ENCODE measurements around the gene ZC3H6. TPM values are rescaled to one million over a fixed set of nuclear protein-coding genes. Genes with fewer than 3 reads are reported as not detected.

Gene ZC3H6, protein sequence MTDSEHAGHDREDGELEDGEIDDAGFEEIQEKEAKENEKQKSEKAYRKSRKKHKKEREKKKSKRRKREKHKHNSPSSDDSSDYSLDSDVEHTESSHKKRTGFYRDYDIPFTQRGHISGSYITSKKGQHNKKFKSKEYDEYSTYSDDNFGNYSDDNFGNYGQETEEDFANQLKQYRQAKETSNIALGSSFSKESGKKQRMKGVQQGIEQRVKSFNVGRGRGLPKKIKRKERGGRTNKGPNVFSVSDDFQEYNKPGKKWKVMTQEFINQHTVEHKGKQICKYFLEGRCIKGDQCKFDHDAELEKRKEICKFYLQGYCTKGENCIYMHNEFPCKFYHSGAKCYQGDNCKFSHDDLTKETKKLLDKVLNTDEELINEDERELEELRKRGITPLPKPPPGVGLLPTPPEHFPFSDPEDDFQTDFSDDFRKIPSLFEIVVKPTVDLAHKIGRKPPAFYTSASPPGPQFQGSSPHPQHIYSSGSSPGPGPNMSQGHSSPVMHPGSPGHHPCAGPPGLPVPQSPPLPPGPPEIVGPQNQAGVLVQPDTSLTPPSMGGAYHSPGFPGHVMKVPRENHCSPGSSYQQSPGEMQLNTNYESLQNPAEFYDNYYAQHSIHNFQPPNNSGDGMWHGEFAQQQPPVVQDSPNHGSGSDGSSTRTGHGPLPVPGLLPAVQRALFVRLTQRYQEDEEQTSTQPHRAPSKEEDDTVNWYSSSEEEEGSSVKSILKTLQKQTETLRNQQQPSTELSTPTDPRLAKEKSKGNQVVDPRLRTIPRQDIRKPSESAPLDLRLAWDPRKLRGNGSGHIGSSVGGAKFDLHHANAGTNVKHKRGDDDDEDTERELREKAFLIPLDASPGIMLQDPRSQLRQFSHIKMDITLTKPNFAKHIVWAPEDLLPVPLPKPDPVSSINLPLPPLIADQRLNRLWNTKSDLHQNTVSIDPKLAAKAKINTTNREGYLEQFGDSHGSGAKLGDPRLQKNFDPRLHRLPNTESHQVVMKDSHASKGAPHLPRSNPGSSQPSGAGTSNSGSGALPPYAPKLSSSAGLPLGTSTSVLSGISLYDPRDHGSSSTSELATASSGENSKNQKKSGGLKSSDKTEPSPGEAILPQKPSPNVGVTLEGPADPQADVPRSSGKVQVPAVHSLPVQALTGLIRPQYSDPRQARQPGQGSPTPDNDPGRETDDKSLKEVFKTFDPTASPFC
- total RNA-seq (2022) (16.9 and 18.6 TPM in 2 replicates), Bru-seq, nascent RNA (percentile 75 among the genes with signal in this experiment), BruChase-seq, experiment 1, labeled RNA remaining after a 6-hour chase (percentile 91 among the genes with signal in this experiment), BruChase-seq, experiment 2, labeled RNA remaining after a 2-hour chase (percentile 88 among the genes with signal in this experiment)
- long read RNA-seq, full-length matches to known transcripts: 6 of 14 reads
- long read RNA-seq, partial matches to known transcripts: 0 of 14 reads
- long read RNA-seq, other reads (novel, unspliced or antisense): 8 of 14 reads

DNA sequence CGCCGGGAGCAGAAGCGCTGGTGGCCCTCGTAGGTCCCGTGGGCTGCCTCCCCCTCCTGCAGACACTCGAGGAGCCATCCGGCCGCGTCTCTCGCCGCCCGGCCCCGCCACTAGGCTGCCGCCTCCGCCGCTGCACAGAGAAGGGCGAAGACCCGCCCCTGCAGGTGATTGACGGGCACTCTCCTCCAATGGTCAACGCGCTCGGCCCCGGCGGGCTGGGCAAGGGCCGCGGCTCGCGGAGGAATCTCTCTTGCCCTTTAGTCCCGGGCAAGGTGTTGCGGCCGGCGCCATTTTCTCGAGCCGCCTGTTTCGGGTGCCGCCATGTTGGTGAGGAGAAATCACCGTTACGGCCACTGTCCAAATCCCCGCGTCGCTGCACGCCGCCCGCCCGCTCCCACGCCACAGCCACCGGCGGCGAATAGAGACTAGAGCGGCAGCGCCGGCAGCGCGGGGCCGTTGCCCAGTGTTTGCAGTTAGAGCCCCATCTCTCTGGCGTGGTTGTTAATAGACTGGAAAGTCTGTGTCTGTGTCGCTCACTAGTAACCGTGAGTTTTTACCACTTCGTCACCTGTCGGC is at the start of gene ZC3H6:
ZC3H6 (plus strand) TSS at position 287 of the 576 bp plus-strand sequence. CDS start 398 bp downstream, outside the sequence.
- TF ChIP-seq, protein P1, sequence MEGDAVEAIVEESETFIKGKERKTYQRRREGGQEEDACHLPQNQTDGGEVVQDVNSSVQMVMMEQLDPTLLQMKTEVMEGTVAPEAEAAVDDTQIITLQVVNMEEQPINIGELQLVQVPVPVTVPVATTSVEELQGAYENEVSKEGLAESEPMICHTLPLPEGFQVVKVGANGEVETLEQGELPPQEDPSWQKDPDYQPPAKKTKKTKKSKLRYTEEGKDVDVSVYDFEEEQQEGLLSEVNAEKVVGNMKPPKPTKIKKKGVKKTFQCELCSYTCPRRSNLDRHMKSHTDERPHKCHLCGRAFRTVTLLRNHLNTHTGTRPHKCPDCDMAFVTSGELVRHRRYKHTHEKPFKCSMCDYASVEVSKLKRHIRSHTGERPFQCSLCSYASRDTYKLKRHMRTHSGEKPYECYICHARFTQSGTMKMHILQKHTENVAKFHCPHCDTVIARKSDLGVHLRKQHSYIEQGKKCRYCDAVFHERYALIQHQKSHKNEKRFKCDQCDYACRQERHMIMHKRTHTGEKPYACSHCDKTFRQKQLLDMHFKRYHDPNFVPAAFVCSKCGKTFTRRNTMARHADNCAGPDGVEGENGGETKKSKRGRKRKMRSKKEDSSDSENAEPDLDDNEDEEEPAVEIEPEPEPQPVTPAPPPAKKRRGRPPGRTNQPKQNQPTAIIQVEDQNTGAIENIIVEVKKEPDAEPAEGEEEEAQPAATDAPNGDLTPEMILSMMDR (IDR thresholded peaks at IDR 0.05; ENCODE audit: unreplicated experiment): peak; percentile 6
- intact Hi-C loops (cut with micrococcal nuclease): no loop called here
- peak; percentile 94 for DNase-seq (ENCODE audit: unreplicated experiment)
- no peaks in the 10 kb centered on the region for H3K4me1 Mint-ChIP-seq (ENCODE audit: insufficient read depth, unreplicated experiment)
- peaks cover 9% of the 10 kb centered on the region for H3K36me3 Mint-ChIP-seq (ENCODE audit: insufficient read depth, unreplicated experiment)
- no peaks in the 10 kb centered on the region for H3K27me3 Mint-ChIP-seq (ENCODE audit: insufficient read depth, unreplicated experiment)
- ChIA-PET POLR2A (interaction anchor here (0.6 to 1.9 kb wide), 11 partner anchors 11 to 370 kb away, joined by 3 to 28 read pairs (median 6); partner anchors contain the start of genes SLC20A1 and ZC3H8), CTCF (interaction anchor here (0.8 kb wide), 1 partner anchor 15 kb away, joined by 3 read pairs; no protein-coding TSS in a partner anchor)
- H3K9me3 Mint-ChIP-seq (ENCODE audit: unreplicated experiment): no peaks in the 10 kb centered on the region
- peak within 1 kb of the TSS; percentile 84 for H3K4me3 Mint-ChIP-seq (ENCODE audit: unreplicated experiment)
- BruUV-seq (replicated peaks): no TSS peak
- peak within 1 kb of the TSS; percentile 96 for H3K27ac Mint-ChIP-seq (ENCODE audit: low read depth, unreplicated experiment)

DNA sequence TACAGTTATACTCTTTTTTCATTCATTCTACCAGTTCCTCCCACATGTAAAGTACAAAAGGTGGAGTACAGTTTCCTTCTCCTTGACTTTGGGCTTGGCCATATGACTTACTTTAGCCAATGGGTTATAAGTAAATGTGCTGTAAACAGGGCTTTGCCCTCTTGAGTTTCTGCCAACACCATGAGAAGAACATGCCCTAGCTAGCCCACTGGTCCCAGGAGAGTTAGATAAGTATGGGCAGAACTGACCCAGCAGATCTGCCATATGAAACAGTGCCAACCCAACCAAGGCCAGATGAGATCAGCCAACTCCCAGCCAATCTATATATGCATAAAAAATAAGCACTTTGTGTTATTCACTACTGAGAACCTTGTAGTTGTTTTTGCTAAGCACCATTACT is 46.0 kb upstream of the ZC3H6 start:
- Mint-ChIP-seq H3K9me3 (ENCODE audit: unreplicated experiment) (no peaks in the 10 kb centered on the region), H3K27ac (ENCODE audit: low read depth, unreplicated experiment) (peak overlapping the region; percentile 70), H3K4me3 (ENCODE audit: unreplicated experiment) (no peak overlapping the region), H3K36me3 (ENCODE audit: insufficient read depth, unreplicated experiment) (peaks cover 31% of the 10 kb centered on the region), H3K4me1 (ENCODE audit: insufficient read depth, unreplicated experiment) (peaks cover 12% of the 10 kb centered on the region), H3K27me3 (ENCODE audit: insufficient read depth, unreplicated experiment) (no peaks in the 10 kb centered on the region)
- CTCF ChIA-PET: interaction anchor here (0.6 to 1.8 kb wide), 2 partner anchors 30 to 108 kb away, joined by 5 to 8 read pairs; no protein-coding TSS in a partner anchor
- BruUV-seq (replicated peaks): no TSS peak
- POLR2A ChIA-PET: interaction anchor here (0.5 to 2.2 kb wide), 8 partner anchors 12 to 174 kb away, joined by 3 to 12 read pairs (median 4); partner anchors contain the start of genes TMEM87B and ZC3H8
- TF ChIP-seq, protein P1 (IDR thresholded peaks at IDR 0.05; ENCODE audit: unreplicated experiment): no peak
- DNase-seq (ENCODE audit: unreplicated experiment): peak; percentile 96
- intact Hi-C loops (cut with micrococcal nuclease): no loop called here

DNA sequence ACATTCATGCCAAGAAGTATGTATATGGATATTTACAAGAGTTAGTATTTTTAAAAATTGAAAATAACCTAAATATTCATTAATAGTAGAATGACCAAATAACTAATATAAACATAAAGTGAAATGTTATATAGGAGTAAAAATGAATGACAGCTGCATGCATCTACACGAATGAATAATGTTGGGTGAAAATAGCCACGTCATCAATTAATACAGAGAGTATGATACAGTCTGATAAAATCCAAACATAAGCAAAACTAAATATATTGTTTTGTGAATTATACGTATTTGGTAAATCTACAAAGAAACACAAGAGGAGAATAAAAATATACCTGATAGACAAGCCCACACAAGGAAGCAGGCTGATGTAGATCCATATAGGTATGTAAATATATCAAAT is 45.0 kb upstream of the ZC3H6 start:
- H3K9me3 Mint-ChIP-seq (ENCODE audit: unreplicated experiment): no peaks in the 10 kb centered on the region
- ChIA-PET CTCF (no interaction called here), POLR2A (interaction anchor here (2.2 kb wide), 1 partner anchor 24 kb away, joined by 12 read pairs; the partner anchor contains the start of gene ZC3H8)
- no peak for DNase-seq (ENCODE audit: unreplicated experiment)
- H3K4me3 Mint-ChIP-seq (ENCODE audit: unreplicated experiment): no peak overlapping the region
- no peak overlapping the region for H3K27ac Mint-ChIP-seq (ENCODE audit: low read depth, unreplicated experiment)
- intact Hi-C loops (cut with micrococcal nuclease): no loop called here
- no peaks in the 10 kb centered on the region for H3K27me3 Mint-ChIP-seq (ENCODE audit: insufficient read depth, unreplicated experiment)
- peaks cover 33% of the 10 kb centered on the region for H3K36me3 Mint-ChIP-seq (ENCODE audit: insufficient read depth, unreplicated experiment)
- no TSS peak for BruUV-seq (replicated peaks)
- TF ChIP-seq, protein P1 (IDR thresholded peaks at IDR 0.05; ENCODE audit: unreplicated experiment): no peak
- H3K4me1 Mint-ChIP-seq (ENCODE audit: insufficient read depth, unreplicated experiment): peaks cover 12% of the 10 kb centered on the region
